Neural progenitor cell (in vitro differentiated cells): ENCODE results near the gene CENPX. TPM values are rescaled to one million over a fixed set of nuclear protein-coding genes. Genes with fewer than 3 reads are reported as not detected.

Experiments
- DNase-seq: peaks from one replicate; pipeline ENCODE4 v3.0.0-alpha.2; 2016; ENCODE audit warnings: low spot score
- H2AFZ ChIP-seq: fragments of 200-600 bp; sonication (generic); replicated peaks from 2 replicates; pipeline ENCODE4 v1.6.1; 2016; ENCODE audit warnings: antibody characterized with exemption
- H3F3A ChIP-seq: fragments of 200-600 bp; sonication (generic); 2 replicates; pipeline ENCODE4 v1.6.1; 2016; ENCODE audit warnings: antibody characterized with exemption, low read depth
- H3K27ac ChIP-seq: fragments of 200-600 bp; sonication (generic); 2 replicates; pipeline ENCODE4 v1.5.1; 2016; ENCODE audit warnings: mild to moderate bottlenecking
- H3K27me3 ChIP-seq: fragments of 200-600 bp; sonication (generic); 2 replicates; pipeline ENCODE4 v1.6.1; 2016; ENCODE audit warnings: mild to moderate bottlenecking, moderate library complexity
- H3K36me3 ChIP-seq: fragments of 200-600 bp; sonication (generic); 2 replicates; pipeline ENCODE4 v1.5.1; 2016
- H3K4me1 ChIP-seq: fragments of 200-600 bp; sonication (generic); 2 replicates; pipeline ENCODE4 v1.6.1; 2016; ENCODE audit warnings: mixed run types
- H3K4me2 ChIP-seq: fragments of 200-600 bp; sonication (generic); 2 replicates; pipeline ENCODE4 v1.6.1; 2016
- H3K4me3 ChIP-seq: fragments of 200-600 bp; sonication (generic); 2 replicates; pipeline ENCODE4 v1.5.1; 2016
- H3K79me2 ChIP-seq: fragments of 200-600 bp; sonication (generic); 2 replicates; pipeline ENCODE4 v1.6.1; 2016; ENCODE audit warnings: low read depth
- H3K9ac ChIP-seq: fragments of 200-600 bp; sonication (generic); 2 replicates; pipeline ENCODE4 v1.6.1; 2016
- H3K9me3 ChIP-seq: fragments of 200-600 bp; sonication (generic); 2 replicates; pipeline ENCODE4 v1.5.1; 2016; ENCODE audit warnings: low read depth
- H4K20me1 ChIP-seq: fragments of 200-600 bp; sonication (generic); 2 replicates; pipeline ENCODE4 v1.6.1; 2016; ENCODE audit warnings: low read depth
- H3K27ac Mint-ChIP-seq: 3 replicates; pipeline ENCODE4 v1.8.0; 2021; ENCODE audit warnings: mixed read lengths
- H3K27me3 Mint-ChIP-seq: 2 replicates; pipeline ENCODE4 v1.8.0; 2022; ENCODE audit warnings: low read depth, mild to moderate bottlenecking, inconsistent platforms, moderate library complexity, mixed read lengths; ENCODE audit not compliant: insufficient read depth
- H3K36me3 Mint-ChIP-seq: 3 replicates; pipeline ENCODE4 v1.8.0; 2021; ENCODE audit warnings: mixed read lengths
- H3K4me1 Mint-ChIP-seq: 3 replicates; pipeline ENCODE4 v1.8.0; 2021; ENCODE audit warnings: mixed read lengths
- H3K4me3 Mint-ChIP-seq: 3 replicates; pipeline ENCODE4 v1.8.0; 2021; ENCODE audit warnings: mild to moderate bottlenecking, moderate library complexity, mixed read lengths
- H3K9me3 Mint-ChIP-seq: 3 replicates; pipeline ENCODE4 v1.8.0; 2020; ENCODE audit warnings: mixed read lengths
- CTCF ChIP-seq: fragments of 200-600 bp; sonication (generic); IDR thresholded peaks from 2 replicates; pipeline ENCODE4 v1.5.1; 2017; ENCODE audit warnings: antibody characterized with exemption, mild to moderate bottlenecking
- EZH2 ChIP-seq: fragments of 200-600 bp; sonication (generic); IDR thresholded peaks from 2 replicates; pipeline ENCODE4 v1.6.1; 2017; ENCODE audit warnings: antibody characterized with exemption, mild to moderate bottlenecking, moderate library complexity
- EZH2phosphoT487 ChIP-seq: fragments of 200-600 bp; sonication (generic); IDR thresholded peaks from 2 replicates; pipeline ENCODE4 v1.6.1; 2017; ENCODE audit warnings: antibody characterized with exemption
- total RNA-seq: library from RNA; depleted of rRNA; stranded (reverse); fragments of >200 nt; gene quantifications from 2 replicates; pipeline ENCODE4 v1.2.3, GENCODE V29; 2015; ENCODE audit warnings: low replicate concordance

CENPX gene
- total RNA-seq, 1 donor from 2014 or later: 53.0 TPM

GRCh38 chr17:81994593-81995462 is 27.9 kb downstream of the CENPX start:
- Mint-ChIP-seq H3K27ac (no peak overlapping the region), H3K4me1 (peaks cover 45% of the 10 kb centered on the region), H3K27me3 (peaks cover 3% of the 10 kb centered on the region), H3K9me3 (peaks cover 2% of the 10 kb centered on the region), H3K4me3 (peak overlapping the region; percentile 41), H3K36me3 (peaks cover 5% of the 10 kb centered on the region)
- Histone ChIP-seq H4K20me1 (no peaks in the 10 kb centered on the region), H3K4me3 (no peak overlapping the region), H3K9ac (no peak overlapping the region), H3K79me2 (peaks cover 4% of the 10 kb centered on the region), H3F3A (peaks cover 31% of the 10 kb centered on the region), H3K27ac (peak overlapping the region; percentile 63), H3K27me3 (no peaks in the 10 kb centered on the region), H2AFZ (no peak overlapping the region), H3K4me2 (no peak overlapping the region), H3K4me1 (peaks cover 36% of the 10 kb centered on the region), H3K9me3 (no peaks in the 10 kb centered on the region), H3K36me3 (no peaks in the 10 kb centered on the region)
- no peak for TF ChIP-seq EZH2phosphoT487
- no peak for DNase-seq

GRCh38 chr17:81993729-81994592 is 28.7 kb downstream of the CENPX start:
- peaks cover 31% of the 10 kb centered on the region for H3F3A ChIP-seq
- H3K4me1 ChIP-seq: peaks cover 36% of the 10 kb centered on the region
- no peaks in the 10 kb centered on the region for H4K20me1 ChIP-seq
- Mint-ChIP-seq H3K36me3 (peaks cover 8% of the 10 kb centered on the region), H3K9me3 (peaks cover 2% of the 10 kb centered on the region), H3K27me3 (peaks cover 5% of the 10 kb centered on the region), H3K27ac (peak overlapping the region; percentile 79), H3K4me3 (peak overlapping the region; percentile 58), H3K4me1 (peaks cover 45% of the 10 kb centered on the region)
- H3K27ac ChIP-seq: peak overlapping the region; percentile 63
- H3K4me2 ChIP-seq: peak overlapping the region; percentile 35
- H3K4me3 ChIP-seq: no peak overlapping the region
- peaks cover 4% of the 10 kb centered on the region for H3K79me2 ChIP-seq
- peak; percentile 47 for DNase-seq
- H3K27me3 ChIP-seq: no peaks in the 10 kb centered on the region
- H3K36me3 ChIP-seq: no peaks in the 10 kb centered on the region
- H3K9ac ChIP-seq: no peak overlapping the region
- H2AFZ ChIP-seq: no peak overlapping the region
- H3K9me3 ChIP-seq: no peaks in the 10 kb centered on the region
- TF ChIP-seq EZH2: no peak

GRCh38 chr17:81992306-81993102 is 30.2 kb downstream of the CENPX start:
- Histone ChIP-seq H3F3A (peaks cover 31% of the 10 kb centered on the region), H3K79me2 (peaks cover 4% of the 10 kb centered on the region), H3K36me3 (no peaks in the 10 kb centered on the region), H3K4me3 (no peak overlapping the region), H3K9ac (peak overlapping the region; percentile 12), H3K4me1 (peaks cover 36% of the 10 kb centered on the region), H3K9me3 (no peaks in the 10 kb centered on the region), H3K27me3 (no peaks in the 10 kb centered on the region), H4K20me1 (no peaks in the 10 kb centered on the region), H3K27ac (peak overlapping the region; percentile 78), H3K4me2 (peak overlapping the region; percentile 55), H2AFZ (no peak overlapping the region)
- TF ChIP-seq CTCF: no peak
- H3K27ac Mint-ChIP-seq: peak overlapping the region; percentile 98
- H3K36me3 Mint-ChIP-seq: peaks cover 8% of the 10 kb centered on the region
- peaks cover 40% of the 10 kb centered on the region for H3K4me1 Mint-ChIP-seq
- H3K9me3 Mint-ChIP-seq: peaks cover 2% of the 10 kb centered on the region
- H3K4me3 Mint-ChIP-seq: peak overlapping the region; percentile 55
- peak; percentile 66 for DNase-seq
- H3K27me3 Mint-ChIP-seq: peaks cover 7% of the 10 kb centered on the region
